Right cardiac atrium (tissue), 5 donors: ENCODE data around the gene MEIS1. TPM values are rescaled to one million over a fixed set of nuclear protein-coding genes. Genes with fewer than 3 reads are reported as not detected.

Source experiments
- ATAC-seq, 2 donors: fragments of 200-7000 bp; cut with Tn5 transposase; one replicate each; pipeline versions ENCODE4 v1.8.0 to v1.9.1; 2020; ENCODE audit warnings: moderate library complexity in 2 of 2, mild to moderate bottlenecking in 1 of 2
- DNase-seq, 3 donors: peaks; one replicate each; pipeline ENCODE4 v3.0.0-alpha.2; 2020
- H3K27ac ChIP-seq: one replicate; pipeline ENCODE4 v1.5.1; 2013; ENCODE audit warnings: mild to moderate bottlenecking, low read length, control low read depth, moderate library complexity
- H3K27me3 ChIP-seq: one replicate; pipeline ENCODE4 v1.6.1; 2013; ENCODE audit not compliant: control insufficient read depth, insufficient read depth
- H3K4me1 ChIP-seq: one replicate; pipeline ENCODE4 v1.6.1; 2013; ENCODE audit warnings: low read length; ENCODE audit not compliant: control insufficient read depth, insufficient read depth
- H3K4me3 ChIP-seq: one replicate; pipeline ENCODE4 v1.5.1; 2013; ENCODE audit warnings: low read length, control low read depth
- H3K9me3 ChIP-seq: one replicate; pipeline ENCODE4 v1.6.1; 2013; ENCODE audit warnings: low read length; ENCODE audit not compliant: control insufficient read depth
- WGBS: extraction: QIAGEN DNeasy Blood & Tissue Kit; methylation state at CpG from one replicate; pipeline ENCODE4 v1.1.7; 2013; 5-methylcytosine and 5-hydroxymethylcytosine counted together
- intact Hi-C, 4 donors: fragments of 100-400 bp; cut with DNase I; formaldehyde crosslinking; loops; one replicate each; pipeline versions ENCODE4 v1.11.0 to v1.14.0; 2022 to 2023
- polyA plus RNA-seq: library from polyadenylated mRNA; stranded (reverse); fragments of 200-250 nt; gene quantifications from one replicate; pipeline ENCODE4 v1.2.3, GENCODE V29; 2013
- total RNA-seq, 4 donors: library from RNA; stranded (reverse); fragmentation: NEBNext Ultra II Directional; extraction: Animal tissue kit (Norgen Biotek cat#: 25700); gene quantifications; one replicate each; pipeline ENCODE4 v1.2.1, GENCODE V29; 2021
- donor health status: healthy with polysubstance abuse.
- donor health status: DM: no; HTN: yes; CAD: no.
- donor health status: DM: no; HTN: no; CAD: no.
- donor health status: DM: no; HTN: yes; CAD: no; lungs with severe emphysema.
- donor health status: DM: yes; HTN: yes; CAD: no.

MEIS1 gene
- total and polyA plus RNA-seq, 5 donors: 16.9 to 41.2 (median 32.1) TPM

GRCh38 chr2:66431846-66432587, 2.9 kb upstream of the MEIS1 start:
- Histone ChIP-seq H3K4me3 (peak overlapping the region; percentile 86), H3K9me3 (no peaks in the 10 kb centered on the region), H3K27me3 (no peaks in the 10 kb centered on the region), H3K4me1 (no peaks in the 10 kb centered on the region), H3K27ac (no peak overlapping the region)
- 38% methylated on average over 39 of the region's 39 CpGs for WGBS
- ATAC-seq (no peak), DNase-seq (peak in 1 of 3 donors; percentile 59)
- intact Hi-C loops: loop anchor here (5.0 to 10.0 kb wide), 5 partner anchors 63 to 1413 kb away; partner anchors contain the start of gene ETAA1 (in 1 of the 4)

GRCh38 chr2:66432801-66433694, 1.9 kb upstream of the MEIS1 start:
- H3K4me3 ChIP-seq: peak overlapping the region; percentile 86
- DNase-seq (peak; percentile 91 to 94 (median 94)), ATAC-seq (peak; percentile 87 to 91)
- no peaks in the 10 kb centered on the region for H3K4me1 ChIP-seq
- H3K27me3 ChIP-seq: no peaks in the 10 kb centered on the region
- H3K27ac ChIP-seq: peak overlapping the region; percentile 88
- H3K9me3 ChIP-seq: no peaks in the 10 kb centered on the region
- under 1% methylated on average over 51 of the region's 51 CpGs for WGBS
- intact Hi-C loops: loop anchor here (5.0 to 10.0 kb wide), 5 partner anchors 62 to 1412 kb away; partner anchors contain the start of gene ETAA1 (in 1 of the 4)

- Histone ChIP-seq H3K9me3 (no peaks in the 10 kb centered on the region), H3K4me3 (peak overlapping the region; percentile 86), H3K27ac (peak overlapping the region; percentile 88), H3K27me3 (no peaks in the 10 kb centered on the region), H3K4me1 (no peaks in the 10 kb centered on the region)
- WGBS: under 1% methylated on average over 7 of the region's 7 CpGs
- DNase-seq (no peak), ATAC-seq (no peak)
- intact Hi-C loops: loop anchor here (5.0 to 10.0 kb wide), 5 partner anchors 61 to 1411 kb away; partner anchors contain the start of gene ETAA1 (in 1 of the 4)
Measured at GRCh38 chr2:66433695-66433944, 1.3 kb upstream of the MEIS1 start.

GRCh38 chr2:66433945-66434678, 813 bp upstream of the MEIS1 start:
- intact Hi-C loops: loop anchor here (5.0 to 10.0 kb wide), 5 partner anchors 61 to 1411 kb away; partner anchors contain the start of gene ETAA1 (in 1 of the 4)

GRCh38 chr2:66435549-66435875, 587 bp downstream of the MEIS1 start:
- intact Hi-C loops: loop anchor here (10.0 kb wide), 4 partner anchors 59 to 1409 kb away; partner anchors contain the start of gene ETAA1 (in 1 of the 4)
- no peaks in the 10 kb centered on the region for H3K27me3 ChIP-seq
- peak overlapping the region; percentile 86 for H3K4me3 ChIP-seq
- peak overlapping the region; percentile 88 for H3K27ac ChIP-seq
- no peak for ATAC-seq
- DNase-seq: peak in 2 of 3 donors; percentile 20 to 39
- H3K9me3 ChIP-seq: no peaks in the 10 kb centered on the region
- WGBS: 2% methylated on average over 15 of the region's 15 CpGs
- no peaks in the 10 kb centered on the region for H3K4me1 ChIP-seq

More at GRCh38 chr2:66433945-66434678, 813 bp upstream of the MEIS1 start:
- under 1% methylated on average over 61 of the region's 61 CpGs for WGBS
- Histone ChIP-seq H3K27ac (peak overlapping the region; percentile 88), H3K4me3 (peak overlapping the region; percentile 86), H3K9me3 (no peaks in the 10 kb centered on the region), H3K4me1 (no peaks in the 10 kb centered on the region), H3K27me3 (no peaks in the 10 kb centered on the region)
- DNase-seq (peak; percentile 50 to 86 (median 79)), ATAC-seq (peak; percentile 55 to 73)

- ATAC-seq: no peak
- intact Hi-C loops: loop anchor here (10.0 kb wide), 4 partner anchors 59 to 1409 kb away; partner anchors contain the start of gene ETAA1 (in 1 of the 4)
Measured at GRCh38 chr2:66435963-66436362, 1.0 kb downstream of the MEIS1 start.

GRCh38 chr2:66436581-66437001, 1.7 kb downstream of the MEIS1 start:
- intact Hi-C loops: loop anchor here (10.0 kb wide), 4 partner anchors 58 to 1408 kb away; partner anchors contain the start of gene ETAA1 (in 1 of the 4)
- no peaks in the 10 kb centered on the region for H3K27me3 ChIP-seq
- ATAC-seq (no peak), DNase-seq (no peak)
- no peaks in the 10 kb centered on the region for H3K9me3 ChIP-seq
- peak overlapping the region; percentile 88 for H3K4me3 ChIP-seq
- WGBS: 20% methylated on average over 2 of the region's 2 CpGs
- H3K27ac ChIP-seq: peak overlapping the region; percentile 13
- H3K4me1 ChIP-seq: no peaks in the 10 kb centered on the region

More at GRCh38 chr2:66435963-66436362, 1.0 kb downstream of the MEIS1 start:
- DNase-seq: no peak
- no peak overlapping the region for H3K27ac ChIP-seq
- H3K27me3 ChIP-seq: no peaks in the 10 kb centered on the region
- WGBS: 0% methylated on average over 2 of the region's 2 CpGs
- H3K9me3 ChIP-seq: no peaks in the 10 kb centered on the region
- peak overlapping the region; percentile 86 for H3K4me3 ChIP-seq
- H3K4me1 ChIP-seq: no peaks in the 10 kb centered on the region

GRCh38 chr2:66437109-66437690, 2.3 kb downstream of the MEIS1 start:
- intact Hi-C loops: loop anchor here (10.0 kb wide), 4 partner anchors 58 to 1408 kb away; partner anchors contain the start of gene ETAA1 (in 1 of the 4)
- Histone ChIP-seq H3K9me3 (no peaks in the 10 kb centered on the region), H3K27me3 (no peaks in the 10 kb centered on the region), H3K4me3 (peak overlapping the region; percentile 88), H3K27ac (peak overlapping the region; percentile 97), H3K4me1 (no peaks in the 10 kb centered on the region)
- ATAC-seq: no peak
- 22% methylated on average over 14 of the region's 14 CpGs for WGBS
- DNase-seq: no peak

GRCh38 chr2:66437691-66438497, 3.0 kb downstream of the MEIS1 start:
- 33% methylated on average over 22 of the region's 22 CpGs for WGBS

More at GRCh38 chr2:66437691-66438497, 3.0 kb downstream of the MEIS1 start:
- peak; percentile 26 to 56 (median 44) for DNase-seq
- Histone ChIP-seq H3K4me3 (peak overlapping the region; percentile 88), H3K9me3 (no peaks in the 10 kb centered on the region), H3K4me1 (no peaks in the 10 kb centered on the region), H3K27me3 (no peaks in the 10 kb centered on the region), H3K27ac (peak overlapping the region; percentile 97)
- no peak for ATAC-seq
- intact Hi-C loops: loop anchor here (10.0 kb wide), 4 partner anchors 57 to 1407 kb away; partner anchors contain the start of gene ETAA1 (in 1 of the 4)
